Erythroblast (primary cell): ENCODE data around the gene NR2F1-AS1.

Experiments
- GATA1 ChIP-seq: IDR thresholded peaks from 2 replicates; pipeline ENCODE4 v1.6.1; 2011; ENCODE audit warnings: low read depth, mild to moderate bottlenecking, control low read depth, low read length, moderate library complexity
- POLR2A ChIP-seq: IDR thresholded peaks from 2 replicates; pipeline ENCODE4 v1.6.1; 2011; ENCODE audit warnings: mild to moderate bottlenecking, low read length

DNA sequence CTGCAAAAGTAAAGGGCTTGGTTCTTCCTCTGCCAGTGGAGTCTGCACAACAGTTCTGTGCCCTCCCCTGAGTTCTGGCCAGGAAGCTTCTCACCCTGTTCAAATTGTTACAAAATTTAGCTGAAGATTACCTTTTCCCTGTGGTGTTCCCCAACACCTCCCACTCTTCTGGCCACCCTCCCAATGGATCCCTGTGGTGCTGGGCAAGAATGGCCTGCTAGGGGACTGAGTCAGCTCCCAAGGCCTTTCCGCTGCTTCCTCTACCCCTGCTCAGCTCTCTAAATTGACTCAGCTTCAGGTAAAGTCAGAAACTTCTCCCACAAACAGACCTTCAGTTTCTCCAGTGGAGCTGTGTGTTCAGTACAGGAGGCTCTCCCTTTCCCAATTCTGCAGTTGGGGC lies 186.0 kb downstream of the NR2F1-AS1 start:
- TF ChIP-seq GATA1 (no peak), POLR2A (no peak)
